K562 (cell line): ENCODE results near the gene TP53TG5. TPM values are rescaled to one million over a fixed set of nuclear protein-coding genes. Genes with fewer than 3 reads are reported as not detected.

Experiments
- CHD7 ChIP-seq: fragments of 200-600 bp; sonication (generic); IDR thresholded peaks from one replicate; pipeline ENCODE4 v1.6.1; 2012; ENCODE audit warnings: mild to moderate bottlenecking, low read depth, low read length, inconsistent platforms
- MGA ChIP-seq: fragments of 450-650 bp; IDR thresholded peaks from 2 replicates; pipeline ENCODE4 v1.6.1; 2016; ENCODE audit warnings: mild to moderate bottlenecking, moderate library complexity
- TRIM24 ChIP-seq, 2 experiments: fragments of 450-650 bp; IDR thresholded peaks; 2 replicates each; pipeline ENCODE4 v1.6.1; 2016
- ZNF12 ChIP-seq: sonication (generic); formaldehyde crosslinking; IDR thresholded peaks from 2 replicates; pipeline ENCODE4 v1.4.0; 2020; ENCODE audit warnings: mild to moderate bottlenecking, missing genetic modification reagents
- polyA plus RNA-seq, 8 experiments: library from polyadenylated mRNA; depleted of rRNA in 4 of 8; stranded (reverse) in 5 of 8; unstranded in 3 of 8; fragments of >200 nt; fragmentation: Nextera tagmentation in 2 of 8; fragmentation: Illumina TruSeq in 1 of 8; extraction: Ambion mirVana in 2 of 8; extraction: Trizol in 1 of 8; gene quantifications; 2 replicates each; pipeline versions ENCODE4 v1.2.1 to v1.2.3, GENCODE V29; 2011 to 2014; ENCODE audit warnings: inconsistent platforms in 1 of 8, missing spikeins in 1 of 8
- total RNA-seq, 7 experiments: library from RNA; depleted of rRNA in 6 of 7; stranded (reverse); fragments of >200 nt in 6 of 7; fragmentation: Illumina TruSeq in 2 of 7; extraction: Trizol in 2 of 7; gene quantifications; 2 replicates each; pipeline versions ENCODE4 v1.2.1 to v1.2.3, GENCODE V29; 2011 to 2021; ENCODE audit warnings: low replicate concordance in 1 of 7

TP53TG5 gene
- total and polyA plus RNA-seq, 9 of the 15 experiments (the other 6 are each of a cell fraction or from before 2014, with no cell fraction given): 0.04 to 0.05 (median 0.04) TPM; not detected in 6

- TF ChIP-seq CHD7 (no peak), TRIM24 (IDR thresholded peaks at IDR 0.05) (peak in 1 of 2 experiments; percentile 29; a peak in 1 of 4 replicates), ZNF12 (CRISPR knock-in tag) (no peak), MGA (no peak)
These were observed 40.6 kb downstream of the TP53TG5 start (continued) for GRCh38 chr20:45337367-45338120.
